ENCODE measurements around the gene AK2. TPM values are rescaled to one million over a fixed set of nuclear protein-coding genes. Genes with fewer than 3 reads are reported as not detected.
"Not testable (repeated sequence)": the region's sequence is repeated elsewhere in the genome, so short reads cannot be mapped to it uniquely, and the experiment has no call there.

The AK2 gene
- total RNA-seq = 121 TPM
- long read RNA-seq, transcript AK2-201 (6 exons, 1,021 nt) = major isoform, 74 of 133 reads
- long read RNA-seq, transcript AK2-202 (7 exons, 3,586 nt) = minor isoform, 9 of 133 reads
- long read RNA-seq, transcript AK2-212 (7 exons, 886 nt) = minor isoform, 7 of 133 reads
- long read RNA-seq, partial matches to known transcripts = 5 of 133 reads
- long read RNA-seq, other reads (novel, unspliced or antisense) = 38 of 133 reads

- peak; percentile 100 for ATAC-seq
- intact Hi-C loops (cut with micrococcal nuclease) = no loop called here
- peak; percentile 98 for DNase-seq
These were observed at the start of gene AK2 for GRCh38 chr1:33036526-33037503. Gene AK2, minus strand, starts transcription at chr1:33036883. Its CDS starts 55 bp downstream, at chr1:33036828.

GRCh38 chr1:33086384-33086850 is 49.7 kb upstream of the AK2 start:
- intact Hi-C loops (cut with micrococcal nuclease) = no loop called here
- DNase-seq (peak; percentile 77), ATAC-seq (peak; percentile 84)

- intact Hi-C loops (cut with micrococcal nuclease) = no loop called here
- DNase-seq (no peak), ATAC-seq (no peak)
These were observed 48.6 kb upstream of the AK2 start for GRCh38 chr1:33085332-33085731.

GRCh38 chr1:33082575-33083108 is 46.0 kb upstream of the AK2 start:
- DNase-seq (no peak), ATAC-seq (no peak)
- intact Hi-C loops (cut with micrococcal nuclease) = no loop called here

- intact Hi-C loops (cut with micrococcal nuclease) = no loop called here
- DNase-seq (no peak), ATAC-seq (peak; percentile 12)
These were observed 45.0 kb upstream of the AK2 start for GRCh38 chr1:33081554-33082305.

GRCh38 chr1:33080885-33081553 is 44.3 kb upstream of the AK2 start, which contains the start of gene AZIN2:
Gene AZIN2, plus strand, starts transcription at chr1:33081153. Its CDS starts 1,097 bp downstream, at chr1:33082250.
- ATAC-seq = peak; percentile 99
- DNase-seq = peak; percentile 98
- intact Hi-C loops (cut with micrococcal nuclease) = no loop called here

GRCh38 chr1:33080373-33080772 is 43.7 kb upstream of the AK2 start:
- intact Hi-C loops (cut with micrococcal nuclease) = no loop called here
- no peak for ATAC-seq
- DNase-seq = no peak

- intact Hi-C loops (cut with micrococcal nuclease) = no loop called here
- DNase-seq (no peak), ATAC-seq (no peak)
These were observed 41.4 kb upstream of the AK2 start for GRCh38 chr1:33078030-33078591.

- intact Hi-C loops (cut with micrococcal nuclease) = no loop called here
- ATAC-seq = peak; percentile 35
- DNase-seq = no peak
These were observed 37.7 kb upstream of the AK2 start for GRCh38 chr1:33074193-33074945.

GRCh38 chr1:33072707-33073106 is 36.0 kb upstream of the AK2 start:
- DNase-seq = no peak
- intact Hi-C loops (cut with micrococcal nuclease) = no loop called here
- ATAC-seq = peak; percentile 90

GRCh38 chr1:33070628-33071027 is 33.9 kb upstream of the AK2 start:
- intact Hi-C loops (cut with micrococcal nuclease) = no loop called here
- no peak for DNase-seq
- ATAC-seq = no peak

GRCh38 chr1:33068108-33068507 is 31.4 kb upstream of the AK2 start:
- DNase-seq; ATAC-seq; intact Hi-C loops (cut with micrococcal nuclease): not testable (repeated sequence)

GRCh38 chr1:33066477-33066876 is 29.8 kb upstream of the AK2 start:
- ATAC-seq; intact Hi-C loops (cut with micrococcal nuclease); DNase-seq: not testable (repeated sequence)

- ATAC-seq (no peak), DNase-seq (no peak)
- intact Hi-C loops (cut with micrococcal nuclease) = no loop called here
These were observed 28.6 kb upstream of the AK2 start for GRCh38 chr1:33065301-33065700.

GRCh38 chr1:33064284-33064683 is 27.6 kb upstream of the AK2 start:
- DNase-seq; ATAC-seq; intact Hi-C loops (cut with micrococcal nuclease): not testable (repeated sequence)

GRCh38 chr1:33061834-33062233 is 25.2 kb upstream of the AK2 start:
- intact Hi-C loops (cut with micrococcal nuclease) = no loop called here
- DNase-seq (no peak), ATAC-seq (no peak)

GRCh38 chr1:33060579-33061083 is 23.9 kb upstream of the AK2 start:
- peak; percentile 82 for DNase-seq
- peak; percentile 98 for ATAC-seq
- intact Hi-C loops (cut with micrococcal nuclease) = no loop called here

Data from left ventricle myocardium superior (tissue), 1 donor.